Erythroblast (primary cell): Measurements from ENCODE around the gene CKAP2.

Experiments used
- GATA1 ChIP-seq: IDR thresholded peaks from 2 replicates; pipeline ENCODE4 v1.6.1; 2011; ENCODE audit warnings: low read depth, mild to moderate bottlenecking, control low read depth, low read length, moderate library complexity
- POLR2A ChIP-seq: IDR thresholded peaks from 2 replicates; pipeline ENCODE4 v1.6.1; 2011; ENCODE audit warnings: mild to moderate bottlenecking, low read length

GRCh38 chr13:52454459-52454819 lies 839 bp upstream of the CKAP2 start:
- no peak for TF ChIP-seq POLR2A
- TF ChIP-seq GATA1 = no peak
